ENCODE results near the gene LCN15.

The LCN15 gene

DNA sequence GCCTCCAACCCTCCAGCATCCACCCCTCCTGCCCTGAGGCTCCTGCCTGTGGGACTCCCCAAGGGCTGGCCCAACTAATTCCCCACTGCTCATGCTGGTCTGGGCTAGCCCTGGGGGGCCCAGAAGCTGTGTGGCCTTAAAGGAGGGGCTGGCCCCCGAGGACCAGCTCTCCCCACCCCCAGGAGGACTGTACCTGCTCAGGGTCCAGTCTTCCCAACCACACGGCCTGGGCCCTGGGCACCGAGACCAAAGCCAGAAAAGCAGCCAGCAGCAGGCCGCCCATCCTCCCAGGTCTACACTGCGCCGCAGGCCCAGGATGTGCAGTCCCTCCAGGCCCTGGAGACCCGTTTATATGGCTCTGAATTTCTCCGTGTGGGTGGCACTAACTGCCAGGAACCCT is 16.1 kb downstream of the LCN15 start, which contains the start of gene LCN6:
LCN6 (minus strand) TSS at position 325 of the 400 bp plus-strand sequence; CDS start at position 283, 42 bp downstream.
- no peak for DNase-seq (ENCODE audit: low read depth)
- TF ChIP-seq, protein P1, sequence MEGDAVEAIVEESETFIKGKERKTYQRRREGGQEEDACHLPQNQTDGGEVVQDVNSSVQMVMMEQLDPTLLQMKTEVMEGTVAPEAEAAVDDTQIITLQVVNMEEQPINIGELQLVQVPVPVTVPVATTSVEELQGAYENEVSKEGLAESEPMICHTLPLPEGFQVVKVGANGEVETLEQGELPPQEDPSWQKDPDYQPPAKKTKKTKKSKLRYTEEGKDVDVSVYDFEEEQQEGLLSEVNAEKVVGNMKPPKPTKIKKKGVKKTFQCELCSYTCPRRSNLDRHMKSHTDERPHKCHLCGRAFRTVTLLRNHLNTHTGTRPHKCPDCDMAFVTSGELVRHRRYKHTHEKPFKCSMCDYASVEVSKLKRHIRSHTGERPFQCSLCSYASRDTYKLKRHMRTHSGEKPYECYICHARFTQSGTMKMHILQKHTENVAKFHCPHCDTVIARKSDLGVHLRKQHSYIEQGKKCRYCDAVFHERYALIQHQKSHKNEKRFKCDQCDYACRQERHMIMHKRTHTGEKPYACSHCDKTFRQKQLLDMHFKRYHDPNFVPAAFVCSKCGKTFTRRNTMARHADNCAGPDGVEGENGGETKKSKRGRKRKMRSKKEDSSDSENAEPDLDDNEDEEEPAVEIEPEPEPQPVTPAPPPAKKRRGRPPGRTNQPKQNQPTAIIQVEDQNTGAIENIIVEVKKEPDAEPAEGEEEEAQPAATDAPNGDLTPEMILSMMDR (IDR thresholded peaks at IDR 0.05; ENCODE audit: control insufficient read depth, insufficient read depth, low read depth, low read length, missing control alignments) = no peak
- no peak within 1 kb of the TSS for H3K4me3 ChIP-seq (ENCODE audit: control insufficient read depth, low read depth, low read length)

DNA sequence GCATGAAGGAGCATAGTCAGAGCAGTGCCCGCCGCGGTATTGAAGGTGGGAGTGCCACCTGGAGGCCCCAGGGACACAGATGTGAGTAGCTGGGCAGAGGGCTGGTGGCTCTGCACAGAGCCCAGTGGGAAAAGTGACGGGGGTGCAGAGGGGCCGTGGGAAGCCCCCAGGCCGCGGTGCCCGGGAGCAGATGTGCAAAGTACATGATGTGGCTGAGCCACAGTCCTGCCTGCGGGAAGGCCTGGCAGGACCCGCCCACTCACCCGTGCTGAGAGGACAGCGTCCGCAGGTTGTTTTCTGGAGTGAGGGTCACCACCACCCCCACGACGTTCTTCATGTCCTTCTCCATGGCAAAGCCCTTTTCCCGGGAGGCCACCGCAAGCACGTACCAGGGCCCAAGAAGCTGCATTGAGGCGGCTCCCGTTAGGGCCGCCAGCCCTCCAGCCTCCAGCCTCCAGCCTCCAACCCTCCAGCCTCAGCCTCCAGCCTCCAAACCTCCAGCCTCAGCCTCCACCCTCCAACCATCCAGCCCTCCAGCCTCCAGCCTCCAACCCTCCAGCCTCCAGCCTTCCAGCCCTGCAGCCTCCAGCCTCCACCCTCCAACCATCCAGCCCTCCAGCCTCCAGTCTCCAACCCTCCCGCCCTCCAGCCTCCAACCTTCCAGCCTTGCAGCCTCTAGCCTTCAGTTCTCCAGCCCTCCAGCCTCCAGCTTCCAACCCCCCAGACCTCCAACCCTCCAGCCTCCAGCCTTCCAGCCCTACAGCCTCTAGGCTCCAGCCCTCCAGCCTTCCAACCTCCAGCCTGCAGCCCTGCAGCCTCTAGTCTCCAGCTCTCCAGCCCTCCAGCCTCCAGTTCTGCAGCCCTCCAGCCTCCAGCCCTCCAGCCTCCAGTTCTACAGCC is 16.9 kb downstream of the LCN15 start:
- H3K4me3 ChIP-seq (ENCODE audit: control insufficient read depth, low read depth, low read length) = no peak overlapping the region
- TF ChIP-seq, protein P1 (IDR thresholded peaks at IDR 0.05; ENCODE audit: control insufficient read depth, insufficient read depth, low read depth, low read length, missing control alignments) = no peak
- DNase-seq (ENCODE audit: low read depth) = no peak

DNA sequence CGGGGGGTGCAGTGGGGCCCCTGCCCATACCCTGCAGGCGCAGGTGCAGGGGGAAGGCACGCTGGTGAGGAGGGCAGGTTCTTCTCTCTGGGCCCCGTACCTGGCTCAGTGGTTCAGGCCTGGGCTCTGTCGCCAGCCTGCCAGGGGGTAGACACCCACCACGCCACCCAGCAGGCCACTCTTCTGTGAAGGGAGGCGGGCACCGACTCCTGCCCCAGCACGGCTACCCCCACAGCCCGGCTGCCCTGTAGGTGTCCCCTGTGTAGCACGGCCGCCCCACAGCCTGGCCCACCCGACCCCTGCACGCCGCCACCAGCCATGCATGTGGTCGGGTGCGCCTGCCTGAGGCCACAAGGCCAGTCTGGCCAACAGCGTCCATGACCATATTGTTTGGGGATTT is 17.7 kb downstream of the LCN15 start:
- TF ChIP-seq, protein P1 (IDR thresholded peaks at IDR 0.05; ENCODE audit: control insufficient read depth, insufficient read depth, low read depth, low read length, missing control alignments) = no peak
- no peak overlapping the region for H3K4me3 ChIP-seq (ENCODE audit: control insufficient read depth, low read depth, low read length)
- DNase-seq (ENCODE audit: low read depth) = no peak

DNA sequence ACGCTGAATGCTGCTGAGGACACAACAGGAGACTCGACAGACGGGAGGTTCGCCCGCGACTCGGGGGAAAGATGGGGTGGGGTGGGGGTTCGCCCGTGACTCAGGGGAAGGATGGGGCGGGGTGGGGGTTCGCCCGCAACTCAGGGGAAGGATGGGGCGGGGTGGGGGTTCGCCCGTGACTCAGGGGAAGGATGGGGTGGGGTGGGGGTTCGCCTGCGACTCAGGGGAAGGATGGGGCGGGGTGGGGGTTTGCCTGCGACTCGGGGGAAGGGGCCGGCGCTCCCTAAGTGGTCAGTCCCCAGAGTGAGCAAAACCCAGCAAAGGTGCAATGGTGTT is 18.2 kb downstream of the LCN15 start:
- TF ChIP-seq, protein P1 (IDR thresholded peaks at IDR 0.05; ENCODE audit: control insufficient read depth, insufficient read depth, low read depth, low read length, missing control alignments) = no peak
- H3K4me3 ChIP-seq (ENCODE audit: control insufficient read depth, low read depth, low read length) = no peak overlapping the region
- no peak for DNase-seq (ENCODE audit: low read depth)

DNA sequence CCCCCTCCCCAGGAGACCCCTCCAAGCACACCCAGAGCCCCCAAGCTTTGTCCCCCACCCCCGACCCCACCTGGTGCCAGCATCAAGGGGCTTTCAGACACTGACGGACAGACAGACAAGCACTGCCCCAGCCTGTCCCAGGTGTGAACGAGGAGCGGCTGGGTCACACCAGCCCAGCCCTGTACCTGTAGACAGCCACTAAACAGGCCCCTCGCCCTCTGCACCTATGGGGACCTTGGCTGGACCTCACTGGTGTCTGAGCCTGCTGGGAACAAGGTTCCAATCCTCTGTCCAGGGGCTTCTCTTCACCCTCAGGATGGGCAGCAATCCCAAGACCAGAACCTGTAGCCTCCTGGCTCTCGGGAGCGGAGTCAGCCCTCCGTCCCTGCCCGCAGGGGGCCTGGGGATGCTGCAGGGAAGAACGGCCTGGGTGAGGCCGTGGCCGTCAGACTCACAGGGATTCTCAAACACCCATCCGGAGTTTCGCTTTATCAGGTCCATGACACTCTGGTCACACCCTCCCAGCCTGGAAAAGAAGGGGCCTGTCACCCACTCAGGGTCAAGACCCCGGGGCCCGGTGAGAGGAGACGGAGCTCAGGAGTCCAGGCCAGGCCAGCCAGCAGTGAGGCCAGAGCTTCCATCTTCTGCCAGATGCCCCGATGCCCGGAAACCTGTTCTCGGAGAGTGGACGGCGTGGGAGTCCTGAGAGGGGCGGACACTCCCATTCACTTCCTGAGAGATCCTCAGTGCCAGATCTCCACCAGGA is 18.7 kb downstream of the LCN15 start:
- no peak overlapping the region for H3K4me3 ChIP-seq (ENCODE audit: control insufficient read depth, low read depth, low read length)
- DNase-seq (ENCODE audit: low read depth) = no peak
- TF ChIP-seq, protein P1 (IDR thresholded peaks at IDR 0.05; ENCODE audit: control insufficient read depth, insufficient read depth, low read depth, low read length, missing control alignments) = no peak

DNA sequence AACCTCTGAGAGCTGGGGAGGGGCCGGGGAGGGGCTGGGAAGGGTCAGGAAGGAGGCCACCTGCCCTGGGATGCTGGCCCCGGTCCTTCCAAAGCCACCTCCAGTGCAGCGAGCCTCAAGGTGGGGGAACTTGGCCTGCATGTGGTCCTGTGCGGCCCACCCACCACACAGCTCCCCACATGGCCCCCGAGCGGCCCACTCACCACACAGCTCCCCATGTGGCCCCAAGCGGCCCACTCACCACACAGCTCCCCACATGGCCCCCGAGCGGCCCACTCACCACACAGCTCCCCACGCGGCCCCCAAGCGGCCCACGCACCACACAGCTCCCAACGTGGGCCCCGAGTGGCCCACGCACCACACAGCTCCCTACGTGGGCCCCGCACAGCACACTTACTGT is 19.5 kb downstream of the LCN15 start:
- H3K4me3 ChIP-seq (ENCODE audit: control insufficient read depth, low read depth, low read length) = no peak overlapping the region
- no peak for DNase-seq (ENCODE audit: low read depth)
- TF ChIP-seq, protein P1 (IDR thresholded peaks at IDR 0.05; ENCODE audit: control insufficient read depth, insufficient read depth, low read depth, low read length, missing control alignments) = no peak
